ENCODE measurements around the gene EPPIN. TPM values are rescaled to one million over a fixed set of nuclear protein-coding genes. Genes with fewer than 3 reads are reported as not detected.

Gene EPPIN
- total RNA-seq, 1 donor from 2014 or later, result not detected

GRCh38 chr20:45508068-45508886 is 38.9 kb downstream of the EPPIN start:
- FAIRE-seq (no peak), DNase-seq (ENCODE audit: low read depth) (no peak)
- TF ChIP-seq CTCF (IDR thresholded peaks at IDR 0.05; ENCODE audit: insufficient read depth, low read length, severe bottlenecking), result no peak
- Histone ChIP-seq H3K27me3 (ENCODE audit: control insufficient read depth, insufficient read depth, low read length) (peaks cover 1% of the 10 kb centered on the region), H3K4me3 (ENCODE audit: low read depth, low read length) (no peak overlapping the region), H3K36me3 (ENCODE audit: control insufficient read depth, insufficient read depth, low read length) (no peaks in the 10 kb centered on the region)

- TF ChIP-seq CTCF (IDR thresholded peaks at IDR 0.05; ENCODE audit: insufficient read depth, low read length, severe bottlenecking), result no peak
- FAIRE-seq (no peak), DNase-seq (ENCODE audit: low read depth) (peak; percentile 83)
- H3K36me3 ChIP-seq (ENCODE audit: control insufficient read depth, insufficient read depth, low read length), result no peaks in the 10 kb centered on the region
- H3K27me3 ChIP-seq (ENCODE audit: control insufficient read depth, insufficient read depth, low read length), result peaks cover 1% of the 10 kb centered on the region
- no peak overlapping the region for H3K4me3 ChIP-seq (ENCODE audit: low read depth, low read length)
Observed at GRCh38 chr20:45507011-45507820, 40.0 kb downstream of the EPPIN start.

GRCh38 chr20:45506398-45506797 is 40.8 kb downstream of the EPPIN start:
- H3K27me3 ChIP-seq (ENCODE audit: control insufficient read depth, insufficient read depth, low read length), result peaks cover 1% of the 10 kb centered on the region
- no peak for TF ChIP-seq CTCF (IDR thresholded peaks at IDR 0.05; ENCODE audit: insufficient read depth, low read length, severe bottlenecking)
- peak; percentile 50 for FAIRE-seq
- H3K36me3 ChIP-seq (ENCODE audit: control insufficient read depth, insufficient read depth, low read length), result no peaks in the 10 kb centered on the region
- no peak for DNase-seq (ENCODE audit: low read depth)
- no peak overlapping the region for H3K4me3 ChIP-seq (ENCODE audit: low read depth, low read length)

GRCh38 chr20:45503403-45503802 is 43.8 kb downstream of the EPPIN start:
- peaks cover 1% of the 10 kb centered on the region for H3K27me3 ChIP-seq (ENCODE audit: control insufficient read depth, insufficient read depth, low read length)

GRCh38 chr20:45502561-45502960 is 44.6 kb downstream of the EPPIN start:
- peaks cover 1% of the 10 kb centered on the region for H3K27me3 ChIP-seq (ENCODE audit: control insufficient read depth, insufficient read depth, low read length)
- no peak for TF ChIP-seq CTCF (IDR thresholded peaks at IDR 0.05; ENCODE audit: insufficient read depth, low read length, severe bottlenecking)
- FAIRE-seq, result no peak
- no peaks in the 10 kb centered on the region for H3K36me3 ChIP-seq (ENCODE audit: control insufficient read depth, insufficient read depth, low read length)
- no peak for DNase-seq (ENCODE audit: low read depth)
- no peak overlapping the region for H3K4me3 ChIP-seq (ENCODE audit: low read depth, low read length)

More at GRCh38 chr20:45503403-45503802, 43.8 kb downstream of the EPPIN start:
- DNase-seq (ENCODE audit: low read depth) (no peak), FAIRE-seq (no peak)
- Histone ChIP-seq H3K36me3 (ENCODE audit: control insufficient read depth, insufficient read depth, low read length) (no peaks in the 10 kb centered on the region), H3K4me3 (ENCODE audit: low read depth, low read length) (no peak overlapping the region)
- no peak for TF ChIP-seq CTCF (IDR thresholded peaks at IDR 0.05; ENCODE audit: insufficient read depth, low read length, severe bottlenecking)

Measured in bronchial epithelial cell (primary cell).